GM18520 (cell line): ENCODE results near the gene KCNJ9.
"Not testable (repeated sequence)": the region's sequence is repeated elsewhere in the genome, so short reads cannot be mapped to it uniquely, and the experiment has no call there.

Experiments used
- ATAC-seq: cut with Tn5 transposase; IDR thresholded peaks from one replicate; pipeline ENCODE4 v1.9.1; 2021; ENCODE audit not compliant: unreplicated experiment

KCNJ9 gene

DNA sequence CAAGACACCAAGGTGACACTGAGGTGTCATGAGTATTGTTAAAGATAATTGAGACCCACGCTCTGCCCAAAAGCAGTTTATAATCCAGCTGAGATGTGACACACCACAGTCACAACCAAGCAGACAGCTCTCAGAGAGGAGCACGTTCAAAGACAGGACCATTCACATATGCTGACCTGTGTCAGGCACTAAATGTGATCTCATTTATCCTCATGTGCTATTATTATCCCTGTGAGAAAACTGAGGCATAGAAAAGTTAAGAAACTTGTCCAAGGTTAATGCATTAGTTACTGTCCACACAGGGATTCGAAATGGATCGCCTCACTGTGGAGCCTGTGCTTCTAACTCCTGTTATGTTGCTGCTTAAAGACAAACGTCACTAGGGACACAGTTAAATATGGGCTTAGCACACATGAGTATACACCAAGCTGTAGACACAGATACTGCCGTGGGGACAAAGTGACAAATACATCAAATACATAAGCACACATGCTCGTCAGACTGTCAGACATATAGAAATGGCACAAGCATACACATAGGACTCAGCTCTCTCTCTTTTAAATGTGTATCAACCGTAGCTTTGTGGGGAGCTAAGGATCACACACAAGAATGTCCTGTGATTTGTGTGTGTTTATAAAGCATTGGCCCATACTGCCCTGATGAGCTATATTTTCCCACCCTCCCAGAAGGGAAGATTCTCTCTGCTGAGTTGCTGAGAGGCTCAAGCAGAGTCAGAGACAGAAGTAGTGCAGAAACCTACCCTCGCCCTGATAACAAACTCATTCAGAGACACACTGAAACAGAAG, 20.6 kb downstream of the KCNJ9 start:
- no peak for ATAC-seq

DNA sequence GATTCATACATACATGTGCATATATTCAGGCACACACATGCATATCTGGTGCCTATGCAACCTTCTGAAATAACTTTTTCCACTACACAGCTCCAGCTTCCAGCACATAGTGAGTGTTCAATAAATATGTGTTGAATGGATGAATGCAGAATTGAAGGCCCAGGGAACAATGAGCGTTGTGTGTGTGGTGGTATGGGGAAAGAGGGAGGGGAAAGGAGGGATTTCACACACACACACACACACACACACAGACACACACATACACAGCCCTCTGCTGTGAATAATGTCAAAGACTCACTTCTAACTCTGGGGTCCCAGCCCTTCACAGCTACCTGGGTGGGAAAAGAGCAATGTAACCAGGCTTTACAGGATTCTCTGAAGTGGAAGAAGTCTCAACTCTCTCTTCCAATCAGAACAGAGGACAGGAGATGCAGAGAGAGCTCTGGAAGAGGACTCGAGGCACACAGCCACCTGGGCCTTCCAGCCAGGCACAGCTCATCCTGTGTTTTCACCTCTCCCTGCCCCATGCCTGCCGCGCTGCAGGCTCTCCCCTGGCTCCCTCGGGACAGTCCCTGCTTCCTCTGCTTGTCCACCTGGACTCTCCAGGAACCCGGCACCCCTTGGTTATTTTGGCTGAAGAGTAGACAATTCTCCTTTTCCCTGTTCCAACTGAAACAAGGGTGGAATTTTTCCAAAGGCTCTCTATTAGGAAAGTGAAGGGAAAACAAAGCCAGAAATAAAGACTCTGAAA, 22.5 kb downstream of the KCNJ9 start:
- no peak for ATAC-seq

DNA sequence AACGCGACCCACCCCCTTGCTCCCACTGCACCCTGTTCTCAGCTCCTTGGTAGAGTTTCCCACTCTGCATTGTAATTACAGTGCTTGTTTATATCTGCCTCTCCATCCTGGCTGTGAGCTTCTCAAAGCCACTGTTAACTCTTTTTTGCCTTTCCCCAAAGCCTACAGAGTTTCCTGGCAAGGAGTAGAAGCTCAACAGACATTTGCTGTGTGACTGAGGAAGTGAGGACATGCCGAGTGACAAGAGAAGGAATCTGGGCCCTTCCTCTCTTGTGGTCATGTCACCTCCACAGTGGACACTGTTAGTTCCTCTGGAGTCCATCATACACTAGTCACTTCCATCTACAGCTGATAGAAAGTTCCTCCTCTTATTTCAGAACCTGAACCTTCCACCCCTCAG, 23.1 kb downstream of the KCNJ9 start:
- ATAC-seq, result no peak

DNA sequence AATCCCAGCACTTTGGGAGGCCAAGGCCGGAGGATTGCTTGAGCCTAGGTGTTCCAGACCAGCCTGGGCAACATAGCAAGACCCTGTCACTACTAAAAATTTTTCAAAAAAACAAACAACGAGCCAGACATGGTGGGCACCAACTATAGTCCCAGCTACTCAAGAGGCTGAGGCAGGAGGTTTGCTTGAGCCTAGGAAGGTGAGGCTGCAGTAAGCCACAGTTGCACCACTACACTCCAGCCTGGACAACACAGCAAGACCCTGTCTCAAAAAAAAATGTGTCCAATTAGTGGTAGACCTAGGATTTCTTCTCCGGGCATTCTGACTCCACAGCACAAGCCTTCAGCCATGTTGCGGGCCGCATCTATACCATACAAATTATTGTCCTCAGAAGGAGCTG, 23.8 kb downstream of the KCNJ9 start:
- ATAC-seq, result no peak

DNA sequence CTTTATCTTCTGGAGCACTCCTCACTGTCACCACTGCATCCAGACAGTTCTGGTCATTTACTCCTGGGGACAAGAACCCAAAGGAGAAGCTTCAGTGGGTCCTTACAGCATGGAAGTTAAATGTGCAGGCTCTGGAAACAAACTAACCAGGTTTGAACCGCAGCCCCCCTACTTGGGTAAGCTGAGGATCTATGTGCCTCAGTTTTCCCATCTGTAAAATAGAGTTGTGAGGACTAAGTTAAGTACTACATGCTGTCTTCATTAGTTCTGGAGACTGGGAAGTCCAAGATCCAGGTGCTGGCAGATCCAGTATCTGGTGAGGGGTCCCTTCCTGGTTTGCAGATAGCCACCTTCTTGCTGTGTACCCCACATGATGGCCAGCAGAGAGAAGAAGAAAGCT, 26.2 kb downstream of the KCNJ9 start:
- no peak for ATAC-seq

DNA sequence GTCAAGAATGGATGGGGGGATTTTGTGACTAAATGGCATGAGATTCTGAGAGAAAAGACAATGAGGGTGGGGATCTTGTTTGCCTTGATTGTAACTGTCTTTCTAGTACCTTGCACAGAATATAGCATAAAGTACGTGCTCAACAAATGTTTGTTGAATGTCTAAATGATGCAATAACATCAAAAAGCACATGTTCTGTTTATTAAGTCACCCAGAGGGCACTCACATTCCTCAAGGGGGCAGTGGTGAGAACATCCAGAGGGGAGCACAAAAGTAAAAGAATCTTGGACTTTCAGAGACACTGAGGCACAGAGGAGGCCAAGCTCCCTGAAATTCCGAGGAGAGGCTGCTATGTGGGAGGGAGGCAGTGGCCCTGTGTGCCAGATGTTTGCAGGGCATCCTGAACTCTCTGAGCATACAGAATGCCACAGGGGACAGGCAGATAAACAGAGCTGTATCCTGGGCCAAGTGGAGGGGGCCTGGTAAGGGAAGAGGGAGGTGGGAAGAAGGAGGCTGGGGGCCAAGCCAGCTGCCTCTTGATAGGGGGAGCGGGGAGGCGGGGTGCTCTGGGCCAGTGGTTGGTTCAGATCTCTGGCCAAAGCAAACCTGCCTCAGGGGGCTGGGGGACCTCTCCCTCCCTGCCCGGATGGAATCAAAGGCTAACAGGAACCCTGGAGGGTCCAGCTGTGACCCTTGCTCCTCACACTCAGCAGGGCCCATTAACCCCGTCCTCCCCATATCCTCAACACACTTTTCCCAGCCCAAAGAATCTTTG, 27.7 kb downstream of the KCNJ9 start:
- ATAC-seq, result no peak

DNA sequence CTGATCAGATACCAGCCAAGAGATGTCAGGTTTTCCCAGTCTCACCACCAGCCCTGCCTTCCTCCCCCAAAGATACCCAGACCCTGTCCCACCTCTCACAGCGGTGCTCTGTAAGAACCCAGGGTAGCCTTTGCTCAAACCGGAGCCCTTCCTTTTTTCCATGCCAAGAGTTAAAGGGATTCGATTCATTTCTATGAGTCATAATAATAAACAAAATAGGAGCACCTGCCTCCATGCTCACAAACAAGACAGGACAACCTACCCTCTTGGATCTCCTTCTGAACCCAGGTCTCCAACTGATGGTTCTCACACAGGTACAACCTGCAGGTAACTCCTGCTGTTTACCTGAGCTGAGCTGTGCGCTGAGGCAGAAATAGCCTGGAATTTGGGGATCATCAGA, 28.3 kb downstream of the KCNJ9 start:
- no peak for ATAC-seq

DNA sequence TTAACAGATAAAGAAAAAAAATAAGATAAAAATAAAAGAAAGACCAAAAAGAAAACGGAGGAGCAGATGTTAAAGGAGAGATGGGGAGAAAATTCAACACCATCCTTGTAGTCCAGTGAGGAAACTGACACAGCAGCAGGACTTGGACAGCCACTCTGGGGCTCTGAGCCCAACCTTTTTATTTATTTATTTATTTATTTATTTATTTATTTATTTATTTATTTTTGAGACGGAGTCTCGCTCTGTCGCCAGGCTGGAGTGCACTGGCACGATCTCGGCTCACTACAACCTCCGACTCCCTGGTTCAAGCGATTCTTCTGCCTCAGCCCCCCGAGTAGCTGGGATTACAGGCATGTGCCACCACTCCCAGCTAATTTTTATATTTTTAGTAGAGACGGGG, 30.1 kb downstream of the KCNJ9 start:
- ATAC-seq, result not testable (repeated sequence)

DNA sequence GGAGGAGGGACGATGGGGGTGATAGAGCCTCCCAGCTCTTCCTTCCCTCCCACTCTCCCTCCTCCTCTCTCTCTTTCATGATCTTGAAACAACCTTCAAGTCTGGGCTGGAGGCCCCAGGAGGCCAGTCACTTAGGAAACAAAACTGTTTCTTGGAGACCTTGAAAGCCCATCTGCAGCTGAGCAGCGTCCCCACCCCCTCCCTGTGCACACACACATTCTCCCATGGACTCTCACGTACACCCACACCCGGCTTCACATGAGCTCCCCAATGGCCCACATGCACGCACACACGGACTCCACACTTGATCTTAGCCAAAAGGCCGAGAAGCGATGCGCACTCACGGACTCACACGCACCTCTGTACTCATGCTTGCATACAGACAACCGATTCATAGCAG, 31.0 kb downstream of the KCNJ9 start:
- ATAC-seq, result no peak

DNA sequence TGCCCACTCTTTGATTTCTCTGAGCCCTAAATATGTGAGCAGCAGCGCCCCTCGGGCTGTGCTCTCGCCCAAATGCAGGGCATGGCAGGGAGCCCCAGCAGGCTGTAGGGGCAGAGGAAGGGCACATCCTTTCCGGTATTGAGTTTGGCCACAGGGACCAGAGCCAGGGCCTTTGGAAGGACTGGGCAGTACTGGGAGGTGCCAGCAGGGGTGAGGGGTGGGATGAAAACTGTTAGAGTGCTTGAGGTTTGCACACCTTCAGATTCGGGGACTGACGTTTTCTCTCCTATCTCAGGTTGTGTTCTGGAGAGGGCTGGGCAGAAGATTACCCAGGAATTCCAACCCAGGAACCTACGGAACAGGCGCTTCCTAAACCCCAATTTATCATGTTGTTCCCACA, 32.1 kb downstream of the KCNJ9 start:
- ATAC-seq, result no peak

DNA sequence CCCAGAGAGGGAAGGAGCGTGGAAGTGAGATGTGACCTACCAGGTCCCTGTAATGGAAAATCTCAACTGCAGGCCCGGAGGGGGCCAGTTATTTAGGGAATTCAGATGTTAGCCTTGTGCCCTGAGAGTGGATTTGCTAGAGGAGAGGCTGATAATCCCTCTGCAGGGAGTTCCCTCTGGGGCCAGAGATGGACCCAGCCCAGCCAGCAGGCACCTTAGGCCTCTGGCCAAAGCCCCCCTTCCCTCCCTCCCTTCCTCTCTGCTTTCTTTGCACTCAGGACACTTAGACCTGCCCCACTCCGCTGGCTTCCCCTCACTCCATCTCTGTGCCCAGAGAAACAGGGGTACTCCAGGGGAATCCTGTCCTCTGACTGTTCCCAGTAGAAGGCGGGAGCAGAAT, 32.7 kb downstream of the KCNJ9 start:
- no peak for ATAC-seq

DNA sequence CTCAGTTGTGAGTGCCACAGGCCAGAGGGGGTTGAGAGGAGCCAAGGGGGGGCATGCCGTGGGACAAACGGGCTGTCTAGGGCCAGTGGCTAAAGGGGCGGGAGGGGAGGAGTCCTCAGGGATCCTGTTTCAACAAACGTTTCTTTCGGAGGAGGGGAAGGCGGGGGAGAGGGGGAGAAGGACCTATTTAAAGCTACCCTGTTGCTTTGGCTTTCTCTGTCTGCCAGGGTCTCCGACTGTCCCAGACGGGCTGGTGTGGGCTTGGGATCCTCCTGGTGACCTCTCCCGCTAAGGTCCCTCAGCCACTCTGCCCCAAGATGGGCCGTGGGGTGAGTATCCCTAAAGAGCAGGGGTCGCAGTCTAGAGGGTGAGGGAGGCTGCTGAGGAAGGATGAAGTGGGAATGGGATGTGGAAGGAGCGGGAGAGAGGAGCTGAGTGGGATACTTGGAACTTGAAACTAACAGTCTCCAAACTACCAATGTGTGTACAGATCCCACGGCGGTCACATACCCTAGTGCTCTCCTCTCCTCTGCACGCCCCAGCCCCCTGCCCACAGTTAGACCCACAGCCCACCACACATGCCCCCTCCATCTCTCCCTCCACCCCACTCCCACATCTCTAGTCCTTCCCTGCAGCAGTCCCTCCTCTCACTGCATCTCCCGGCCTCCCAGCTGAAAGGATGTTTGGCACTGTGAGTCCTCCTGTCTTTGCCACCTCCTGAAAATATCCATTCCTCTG, 34.4 kb downstream of the KCNJ9 start, which contains the start of gene ATP1A2:
Gene ATP1A2 (plus strand): TSS at position 215 of the 738 bp plus-strand sequence. CDS start 103 bp downstream, at position 318.
- no peak for ATAC-seq

DNA sequence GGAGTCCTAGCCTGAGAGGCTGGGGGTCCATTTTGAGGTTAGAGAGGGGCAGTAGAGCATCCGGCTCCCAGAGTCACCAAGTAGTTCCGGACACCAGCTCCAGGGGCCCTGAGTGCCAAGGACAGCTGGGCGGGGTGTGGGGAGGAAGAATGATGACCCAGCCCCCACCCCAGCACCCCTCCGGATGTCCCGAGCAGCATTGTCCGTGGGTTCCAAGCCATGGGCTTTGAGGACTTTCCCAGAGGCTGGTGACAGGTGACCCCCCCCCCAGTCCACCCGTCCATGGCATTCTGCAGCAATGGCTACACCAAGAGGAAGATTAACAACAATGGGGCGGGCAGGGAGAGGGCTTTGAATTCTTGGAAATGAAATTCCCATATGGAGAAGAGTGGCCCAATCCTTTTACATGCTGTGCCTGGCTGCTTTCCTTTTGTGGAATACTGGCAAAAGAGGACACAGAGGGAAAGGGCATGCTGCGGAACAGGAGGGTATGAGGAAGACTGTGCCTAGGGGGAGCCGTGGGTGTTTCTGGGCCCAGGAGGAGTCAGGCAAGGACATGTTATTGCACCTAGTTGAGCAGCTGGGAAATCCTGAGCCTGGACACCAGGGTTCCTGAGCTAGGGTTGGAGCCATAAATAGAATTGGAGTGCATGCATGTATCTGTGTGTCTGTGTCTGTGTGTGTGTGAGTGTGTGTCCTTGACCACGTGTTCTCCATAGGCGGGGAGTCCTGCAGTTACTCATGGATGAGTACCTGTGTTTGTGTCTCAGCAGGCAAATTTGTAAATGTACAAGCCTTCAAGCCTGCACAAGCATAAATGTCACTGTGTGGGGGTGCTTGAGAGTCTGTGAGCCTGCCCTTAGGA, 35.2 kb downstream of the KCNJ9 start:
- no peak for ATAC-seq

DNA sequence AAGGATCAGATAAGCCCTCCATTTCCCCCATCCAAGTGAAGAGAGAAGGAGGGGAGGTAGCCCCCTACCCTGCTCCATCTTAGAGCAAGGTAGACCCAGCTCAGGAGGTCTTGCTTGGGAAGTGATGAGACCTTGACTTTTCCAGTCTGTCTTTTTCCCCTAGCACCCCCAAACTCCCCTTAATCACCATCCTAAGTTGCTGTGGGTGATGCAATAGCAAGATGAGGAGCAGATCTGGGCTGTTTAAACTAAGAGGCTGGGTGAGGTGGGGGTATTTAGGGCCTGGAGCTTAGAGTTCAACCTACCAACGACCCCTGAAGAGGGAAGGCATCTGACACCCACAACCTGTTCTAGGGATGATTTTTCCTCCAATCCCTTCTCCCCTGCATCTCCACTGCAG, 36.0 kb downstream of the KCNJ9 start:
- ATAC-seq, result no peak

DNA sequence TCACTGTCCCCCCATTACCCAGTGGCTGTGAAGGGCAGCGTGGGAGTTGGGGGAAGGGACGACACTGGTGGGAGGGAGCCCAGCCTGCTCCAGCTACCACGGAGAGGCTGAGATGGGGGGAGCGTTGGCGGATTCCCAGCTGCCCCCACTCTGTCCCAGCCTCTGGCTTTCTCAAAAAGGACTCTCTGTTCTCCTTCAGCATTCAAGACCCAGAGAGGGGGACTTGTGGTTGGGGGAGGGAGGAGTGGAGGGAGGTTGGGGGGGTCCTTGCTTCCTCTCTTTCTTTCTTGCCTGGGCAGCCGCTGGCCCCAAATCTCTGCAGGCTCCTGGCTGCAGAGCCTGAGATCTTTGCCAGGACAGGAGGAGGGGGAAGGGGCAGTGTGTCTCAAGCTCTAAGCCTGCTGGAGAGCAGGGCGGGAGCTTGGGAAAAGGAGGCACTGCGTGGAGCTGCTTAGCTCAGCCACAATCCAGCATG, 36.4 kb downstream of the KCNJ9 start:
- ATAC-seq, result no peak

DNA sequence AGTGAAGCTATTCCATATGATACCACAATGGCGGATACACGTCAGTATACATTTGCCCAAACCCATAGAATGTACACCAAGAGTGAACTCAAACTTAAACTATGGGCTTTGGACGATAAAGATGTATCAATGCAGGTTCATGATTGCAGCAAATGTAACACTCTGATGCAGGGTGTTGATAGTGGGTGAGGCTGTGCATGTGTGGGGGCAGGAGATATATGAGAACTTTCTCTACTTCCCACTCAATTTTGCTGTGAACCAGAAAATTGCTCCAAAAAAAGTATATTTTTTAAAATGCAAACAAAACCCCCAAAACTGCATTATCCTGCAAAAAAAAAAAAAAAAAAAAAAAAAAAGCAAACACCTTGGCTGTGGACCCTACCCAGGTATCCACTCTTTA, 37.6 kb downstream of the KCNJ9 start:
- no peak for ATAC-seq

DNA sequence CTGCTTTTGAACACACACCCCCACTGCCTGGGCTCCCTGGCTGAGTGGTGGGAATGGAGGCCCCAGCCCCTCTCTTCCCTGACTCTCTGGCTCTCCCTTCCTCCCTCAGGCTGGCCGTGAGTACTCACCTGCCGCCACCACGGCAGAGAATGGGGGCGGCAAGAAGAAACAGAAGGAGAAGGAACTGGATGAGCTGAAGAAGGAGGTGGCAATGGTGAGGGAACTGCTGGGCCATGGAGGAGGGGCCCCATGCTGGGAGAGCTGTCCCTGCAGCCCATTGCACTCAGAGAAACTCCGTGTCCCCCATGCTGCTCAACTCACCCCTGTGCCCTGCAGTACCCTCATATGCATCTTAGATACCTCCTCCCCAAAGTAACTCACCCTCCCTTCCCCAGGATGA, 39.5 kb downstream of the KCNJ9 start:
- ATAC-seq, result no peak

DNA sequence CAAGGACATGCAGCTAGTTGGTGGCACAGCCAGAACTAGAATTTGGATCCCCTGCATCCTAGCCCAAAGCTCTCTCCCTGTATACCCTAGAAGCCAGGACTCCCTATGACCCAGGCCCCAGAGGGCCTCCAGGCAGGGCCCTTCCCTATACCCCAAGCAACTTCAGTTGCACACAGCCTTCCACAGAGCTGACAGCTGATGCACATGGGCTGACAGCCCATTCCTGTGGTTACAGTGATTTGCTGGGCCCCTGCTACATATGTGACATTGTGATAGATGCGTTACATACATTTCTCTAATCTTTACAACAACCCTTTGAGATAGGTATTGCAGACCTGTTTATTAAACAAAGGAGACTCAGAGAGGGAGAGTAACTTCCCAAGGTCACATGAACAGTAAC, 40.0 kb downstream of the KCNJ9 start:
- ATAC-seq, result no peak

DNA sequence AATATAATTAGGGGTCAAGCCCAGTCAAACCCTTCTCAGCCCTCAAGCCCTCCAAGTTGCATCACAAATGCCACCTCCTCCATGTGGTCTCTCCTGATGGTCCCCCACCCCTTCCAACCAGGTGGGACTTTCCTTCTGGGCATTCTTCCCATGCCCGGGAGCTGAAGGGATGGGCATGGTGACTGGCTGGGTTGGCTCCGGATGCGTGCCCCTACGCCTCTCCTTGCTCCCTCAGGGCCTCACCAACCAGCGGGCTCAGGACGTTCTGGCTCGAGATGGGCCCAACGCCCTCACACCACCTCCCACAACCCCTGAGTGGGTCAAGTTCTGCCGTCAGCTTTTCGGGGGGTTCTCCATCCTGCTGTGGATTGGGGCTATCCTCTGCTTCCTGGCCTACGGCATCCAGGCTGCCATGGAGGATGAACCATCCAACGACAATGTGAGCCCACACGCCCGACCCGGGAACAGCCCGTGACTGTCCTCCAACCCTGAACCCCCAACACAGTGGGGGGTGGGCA, 41.7 kb downstream of the KCNJ9 start:
- no peak for ATAC-seq

DNA sequence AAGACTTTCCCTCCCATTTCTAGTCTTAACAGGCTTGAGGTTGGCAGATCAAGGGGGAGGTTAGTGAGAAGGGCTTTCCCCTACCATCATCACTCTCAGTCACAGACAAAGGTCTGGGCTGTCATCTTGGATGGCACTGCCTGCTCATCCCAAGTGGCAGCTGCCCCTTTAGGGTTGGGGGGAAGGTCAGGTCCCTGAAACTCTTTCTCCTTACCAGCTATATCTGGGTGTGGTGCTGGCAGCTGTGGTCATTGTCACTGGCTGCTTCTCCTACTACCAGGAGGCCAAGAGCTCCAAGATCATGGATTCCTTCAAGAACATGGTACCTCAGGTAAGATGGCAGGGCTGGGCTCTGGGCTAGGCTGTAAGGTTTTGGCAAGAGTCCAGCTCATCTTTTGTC, 42.4 kb downstream of the KCNJ9 start:
- no peak for ATAC-seq
